Measurements from ENCODE around the gene PPIF. TPM values are rescaled to one million over a fixed set of nuclear protein-coding genes. Genes with fewer than 3 reads are reported as not detected.
A peak's percentile ranks its signal among the peaks of the same experiment; 100 is the strongest.

PPIF gene
- total RNA-seq: 151 TPM
- long read RNA-seq, transcript PPIF-202 (6 exons, 821 nt): minor isoform, 5 of 185 reads
- long read RNA-seq, transcript PPIF-201 (6 exons, 2,190 nt): major isoform, 170 of 185 reads
- long read RNA-seq, partial matches to known transcripts: 6 of 185 reads
- long read RNA-seq, other reads (novel, unspliced or antisense): 4 of 185 reads

DNA sequence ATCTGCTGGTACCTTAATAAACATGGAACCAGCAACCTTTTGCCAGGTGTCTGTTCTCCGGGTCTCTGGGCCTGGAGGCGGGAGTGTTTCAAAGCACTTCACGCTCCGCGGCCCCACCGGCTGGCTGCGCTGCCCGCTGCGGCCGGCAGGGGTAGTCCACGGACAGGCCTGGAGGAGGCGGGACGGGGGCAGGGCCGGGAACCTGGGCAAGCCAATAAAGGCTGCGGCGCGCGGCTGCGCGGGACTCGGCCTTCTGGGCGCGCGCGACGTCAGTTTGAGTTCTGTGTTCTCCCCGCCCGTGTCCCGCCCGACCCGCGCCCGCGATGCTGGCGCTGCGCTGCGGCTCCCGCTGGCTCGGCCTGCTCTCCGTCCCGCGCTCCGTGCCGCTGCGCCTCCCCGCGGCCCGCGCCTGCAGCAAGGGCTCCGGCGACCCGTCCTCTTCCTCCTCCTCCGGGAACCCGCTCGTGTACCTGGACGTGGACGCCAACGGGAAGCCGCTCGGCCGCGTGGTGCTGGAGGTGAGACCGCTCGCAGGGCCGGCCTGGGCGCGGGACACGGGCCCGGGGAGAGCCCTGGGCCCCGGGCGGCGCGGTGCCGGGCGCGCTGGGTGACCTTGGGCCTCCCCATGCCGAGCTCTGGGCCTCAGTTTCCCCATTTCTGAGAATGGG is at the start of gene PPIF:
Gene PPIF, plus strand, starts transcription at position 244 of the 668 bp plus-strand sequence. Its CDS starts 80 bp downstream, at position 324.
- DNase-seq (ENCODE audit: missing footprints) (peak; percentile 98), ATAC-seq (peak; percentile 92)
- intact Hi-C loops (cut with DNase I): no loop called here

DNA sequence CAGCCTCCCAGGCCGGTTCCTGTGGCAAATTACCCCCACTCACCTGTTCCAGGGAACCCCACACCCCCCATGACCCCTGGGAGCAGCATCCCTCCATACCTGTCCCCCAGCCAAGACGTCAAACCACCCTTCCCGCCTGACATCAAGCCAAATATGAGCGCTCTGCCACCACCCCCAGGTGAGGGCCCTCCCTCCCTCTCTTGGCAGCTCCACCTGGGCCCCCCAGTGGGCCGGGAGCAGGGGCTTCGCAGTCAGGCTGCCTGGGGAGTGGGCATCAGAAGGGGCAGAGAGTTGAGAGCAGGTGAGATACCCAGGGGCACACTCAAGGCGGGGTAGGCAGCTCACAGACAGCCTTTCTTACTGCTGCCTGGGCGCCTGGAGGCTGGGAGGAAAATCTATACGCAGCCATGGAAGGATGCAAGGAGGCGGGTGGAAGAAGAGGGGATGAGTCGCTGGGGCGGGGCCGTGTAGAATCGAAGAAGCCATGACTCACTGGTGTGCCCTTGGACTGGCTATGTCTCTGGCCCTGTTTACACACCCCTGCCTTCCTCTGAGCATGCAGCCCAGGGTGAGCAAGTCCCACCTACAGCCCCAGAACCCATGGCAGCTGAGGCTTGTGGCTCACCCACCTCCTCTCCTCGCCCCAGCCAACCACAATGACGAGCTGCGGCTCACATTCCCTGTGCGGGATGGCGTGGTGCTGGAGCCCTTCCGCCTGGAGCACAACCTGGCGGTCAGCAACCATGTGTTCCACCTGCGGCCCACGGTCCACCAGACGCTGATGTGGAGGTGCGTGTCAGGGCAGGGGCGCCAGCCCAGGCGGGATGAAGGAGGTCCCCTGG is 48.6 kb upstream of the PPIF start:
- ATAC-seq (peak; percentile 4), DNase-seq (ENCODE audit: missing footprints) (peak; percentile 72)
- intact Hi-C loops (cut with DNase I): no loop called here

DNA sequence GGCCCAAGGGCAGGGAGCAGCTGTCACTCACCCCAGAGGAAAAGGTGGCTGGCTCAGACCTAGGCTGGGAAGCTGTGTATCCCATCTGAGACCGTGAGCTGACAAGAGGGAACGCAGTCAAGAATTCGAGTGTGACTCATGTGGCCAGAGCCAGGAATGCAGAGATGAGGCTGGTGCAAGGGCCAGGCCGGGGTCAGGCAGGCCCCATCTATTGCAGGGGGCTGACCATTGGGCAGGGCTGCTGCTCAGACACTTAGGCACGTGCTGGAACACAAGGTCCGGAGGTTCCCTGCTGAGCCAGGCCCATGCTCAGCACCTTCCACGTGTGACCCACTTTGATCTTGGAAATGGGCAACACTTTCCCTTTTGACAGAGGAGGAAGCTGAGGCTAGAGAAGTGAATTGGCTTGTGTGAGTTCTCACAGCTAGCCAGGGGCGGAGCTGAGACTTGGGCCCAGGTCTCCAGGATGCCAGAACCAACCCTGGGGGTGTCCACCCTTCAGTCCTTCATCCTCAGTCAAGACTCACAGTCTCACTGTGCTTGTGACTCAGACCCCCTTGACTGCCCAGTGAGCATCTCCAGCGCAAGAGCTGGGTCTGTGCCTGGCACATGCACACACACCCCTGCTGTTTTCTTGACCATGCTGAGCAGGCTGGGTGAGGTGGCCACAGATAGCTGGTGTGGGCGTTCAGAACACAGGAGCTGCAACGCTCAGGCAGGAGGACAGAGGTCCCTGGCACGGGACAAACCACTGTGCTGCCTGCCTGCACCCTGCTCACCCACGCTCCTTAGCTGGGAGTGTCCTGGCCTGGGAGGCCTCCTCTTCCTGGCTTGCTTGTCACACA is 47.6 kb upstream of the PPIF start:
- peak; percentile 51 for ATAC-seq
- DNase-seq (ENCODE audit: missing footprints): peak; percentile 59
- intact Hi-C loops (cut with DNase I): no loop called here

DNA sequence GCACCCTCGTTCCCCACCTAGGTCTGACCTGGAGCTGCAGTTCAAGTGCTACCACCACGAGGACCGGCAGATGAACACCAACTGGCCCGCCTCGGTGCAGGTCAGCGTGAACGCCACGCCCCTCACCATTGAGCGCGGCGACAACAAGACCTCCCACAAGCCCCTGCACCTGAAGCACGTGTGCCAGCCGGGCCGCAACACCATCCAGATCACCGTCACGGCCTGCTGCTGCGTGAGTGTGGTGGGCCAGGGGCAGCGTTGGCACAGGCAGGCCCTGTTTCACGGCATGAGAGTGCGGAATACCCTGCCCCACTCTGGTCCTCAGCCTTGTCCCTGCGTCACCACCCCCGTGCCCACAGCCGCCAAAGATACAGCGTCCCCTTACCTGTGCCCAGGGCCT is 46.6 kb upstream of the PPIF start:
- intact Hi-C loops (cut with DNase I): no loop called here
- ATAC-seq (no peak), DNase-seq (ENCODE audit: missing footprints) (peak; percentile 40)

DNA sequence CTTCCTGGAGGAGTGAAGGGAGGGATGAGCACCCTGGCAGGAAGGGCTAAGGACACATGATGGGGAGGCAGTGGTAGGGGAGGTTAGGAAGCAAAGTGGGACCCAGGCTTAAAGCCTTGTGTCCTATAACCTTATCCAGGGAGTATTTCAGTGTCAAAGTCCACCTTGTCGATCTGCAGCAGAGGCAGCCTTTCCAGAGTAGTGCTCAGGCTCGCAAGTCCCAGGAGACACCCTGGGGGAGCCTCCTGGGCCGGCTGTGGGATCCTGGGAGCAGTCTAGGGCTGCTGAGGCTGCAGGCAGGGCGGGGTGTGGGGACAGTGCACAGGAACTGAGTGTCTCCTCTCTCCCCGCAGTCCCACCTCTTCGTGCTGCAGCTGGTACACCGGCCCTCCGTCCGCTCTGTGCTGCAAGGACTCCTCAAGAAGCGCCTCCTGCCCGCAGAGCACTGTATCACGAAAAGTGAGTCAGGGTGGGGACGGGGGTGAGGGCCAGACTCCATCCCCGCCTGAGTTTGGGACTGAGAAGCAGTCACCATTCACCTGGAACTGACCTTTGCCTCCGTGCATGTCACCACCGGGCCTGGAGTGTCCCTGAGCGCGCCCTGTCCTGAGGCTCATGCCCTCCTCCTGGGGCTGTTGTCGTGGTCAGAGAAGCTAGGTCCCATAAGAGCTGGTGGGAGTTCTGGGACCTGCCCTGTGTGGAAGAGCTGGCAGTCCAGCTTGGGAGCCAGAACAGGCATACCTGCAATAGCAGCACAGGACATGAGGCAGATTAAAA is 45.3 kb upstream of the PPIF start:
- intact Hi-C loops (cut with DNase I): no loop called here
- DNase-seq (ENCODE audit: missing footprints) (no peak), ATAC-seq (no peak)

DNA sequence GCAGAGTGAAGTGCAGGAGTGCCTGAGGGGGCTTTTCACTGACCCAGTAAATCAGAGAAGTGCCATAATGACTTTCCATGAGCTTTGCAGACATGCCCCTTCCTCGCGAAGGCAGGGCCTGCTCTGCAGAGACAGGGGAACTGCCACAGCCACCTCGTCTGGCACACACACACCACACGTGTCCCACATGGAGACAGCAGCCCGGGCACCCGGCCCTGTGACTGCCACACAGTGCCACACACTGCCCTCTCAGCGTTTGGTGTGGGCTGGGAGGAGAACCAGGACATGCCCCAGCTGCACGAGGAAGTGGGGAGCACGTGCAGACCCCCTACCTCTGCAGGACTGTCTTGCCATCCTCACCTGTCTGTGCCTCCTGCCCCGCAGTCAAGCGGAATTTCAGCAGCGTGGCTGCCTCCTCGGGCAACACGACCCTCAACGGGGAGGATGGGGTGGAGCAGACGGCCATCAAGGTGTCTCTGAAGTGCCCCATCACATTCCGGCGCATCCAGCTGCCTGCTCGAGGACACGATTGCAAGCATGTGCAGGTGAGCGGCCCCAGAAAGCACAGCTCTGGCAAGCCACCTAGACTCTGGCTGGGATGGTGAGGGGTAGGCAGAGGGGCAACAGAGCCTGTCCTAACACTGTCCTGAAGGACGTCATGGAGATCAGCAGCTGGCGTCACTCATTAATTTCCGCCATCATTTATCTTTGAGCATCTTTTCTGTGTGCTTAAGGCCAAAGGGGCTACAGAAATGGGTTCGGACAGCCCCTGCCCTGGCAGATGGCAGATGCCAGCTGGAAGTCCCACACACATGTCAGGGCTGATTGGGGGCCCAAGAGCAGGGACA is 43.4 kb upstream of the PPIF start:
- DNase-seq (ENCODE audit: missing footprints): no peak

DNA sequence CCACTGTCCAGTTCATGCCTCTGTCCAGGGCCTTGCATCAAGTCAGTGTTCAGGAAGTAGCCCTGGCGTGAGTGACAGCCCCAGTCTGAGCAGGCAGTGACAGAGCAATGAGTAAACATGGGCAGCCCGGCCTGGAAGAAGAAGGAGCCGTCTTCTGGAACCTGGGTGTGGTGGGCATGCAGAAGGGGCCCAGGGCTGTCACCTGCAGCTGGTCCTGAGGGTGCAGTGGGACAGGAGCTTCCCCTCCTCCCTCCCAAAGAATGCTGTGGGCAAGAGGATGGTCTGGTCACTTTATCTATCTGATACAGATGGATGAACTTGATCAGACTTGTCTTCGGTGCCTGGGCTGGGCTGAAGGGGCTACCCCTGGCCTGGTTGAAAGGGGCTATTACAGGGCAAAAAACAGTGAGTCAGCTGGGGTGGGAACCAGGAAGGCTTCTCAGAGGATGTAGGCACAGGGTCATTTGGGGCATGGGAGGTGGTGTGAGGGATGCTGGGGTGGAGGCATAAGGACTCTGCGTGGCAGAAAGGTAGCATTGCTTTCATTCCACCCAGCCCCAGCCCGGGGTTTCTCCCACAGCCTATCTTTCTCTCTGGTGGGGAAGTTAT is 42.7 kb upstream of the PPIF start:
- DNase-seq (ENCODE audit: missing footprints) (peak; percentile 49), ATAC-seq (no peak)
- intact Hi-C loops (cut with DNase I): no loop called here

More for the DNA sequence above, 43.4 kb upstream of the PPIF start:
- no peak for ATAC-seq
- intact Hi-C loops (cut with DNase I): no loop called here

DNA sequence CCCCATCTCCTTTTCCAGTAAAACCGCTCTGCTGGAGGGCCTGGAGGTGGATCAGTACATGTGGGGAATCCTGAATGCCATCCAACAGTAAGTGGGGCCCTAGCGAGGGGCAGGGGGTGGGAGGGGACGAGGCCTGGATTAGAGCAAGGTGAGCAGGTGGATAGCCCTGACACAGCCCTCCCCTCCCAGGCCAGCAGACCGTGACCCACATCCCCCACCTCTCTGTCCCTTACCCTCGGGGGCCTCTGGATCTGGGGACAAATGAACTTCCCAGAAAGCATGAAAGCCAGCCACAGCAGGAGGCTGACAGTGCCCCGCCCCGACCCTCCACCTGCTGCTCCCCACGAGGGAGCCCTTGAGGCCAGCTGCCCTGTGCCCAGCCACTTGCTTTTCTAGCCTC is 41.8 kb upstream of the PPIF start:
- intact Hi-C loops (cut with DNase I): no loop called here
- ATAC-seq: no peak

DNA sequence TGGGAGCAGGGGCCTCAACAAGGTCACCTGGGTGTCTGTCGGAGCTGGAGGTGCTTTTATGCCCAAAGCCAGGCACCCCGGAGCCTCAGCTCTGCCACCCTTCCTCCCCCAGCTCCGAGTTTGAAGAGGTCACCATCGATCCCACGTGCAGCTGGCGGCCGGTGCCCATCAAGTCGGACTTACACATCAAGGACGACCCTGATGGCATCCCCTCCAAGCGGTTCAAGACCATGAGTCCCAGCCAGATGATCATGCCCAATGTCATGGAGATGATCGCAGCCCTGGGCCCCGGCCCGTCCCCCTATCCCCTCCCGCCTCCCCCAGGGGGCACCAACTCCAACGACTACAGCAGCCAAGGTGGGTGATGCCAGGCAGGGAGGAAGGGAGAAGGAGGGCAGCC is 41.3 kb upstream of the PPIF start:
- ATAC-seq (no peak), DNase-seq (ENCODE audit: missing footprints) (no peak)
- intact Hi-C loops (cut with DNase I): no loop called here

More for the DNA sequence above, 41.8 kb upstream of the PPIF start:
- DNase-seq (ENCODE audit: missing footprints): no peak

DNA sequence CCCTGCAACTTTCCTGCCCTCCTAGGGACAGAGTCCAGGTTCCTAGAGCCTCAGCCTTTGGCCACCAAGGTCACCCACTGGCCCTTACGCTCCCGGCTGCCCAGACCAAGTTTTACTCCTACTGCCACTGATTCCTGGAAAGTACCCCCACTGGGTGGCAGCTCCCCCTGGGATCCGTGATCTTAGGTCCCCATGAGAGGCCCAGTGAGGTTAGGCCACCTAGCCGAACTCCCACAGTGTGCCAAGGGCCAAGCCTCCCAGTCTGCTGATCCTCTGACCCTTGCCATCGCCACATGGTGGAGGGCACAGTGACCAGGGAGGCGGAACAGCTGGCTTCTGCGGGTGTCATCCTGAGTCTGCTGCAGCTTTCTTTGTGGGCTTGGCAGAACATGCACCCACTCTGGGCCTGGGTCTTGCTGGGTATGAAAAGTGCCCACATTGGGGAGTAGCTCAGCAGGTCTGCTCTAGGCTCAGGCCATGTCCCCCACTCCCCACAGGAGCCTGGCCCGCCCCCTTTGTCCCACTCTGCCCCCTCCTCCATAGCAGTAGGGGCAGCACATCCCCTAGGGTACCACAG is 40.5 kb upstream of the PPIF start:
- DNase-seq (ENCODE audit: missing footprints) (no peak), ATAC-seq (no peak)
- intact Hi-C loops (cut with DNase I): no loop called here

DNA sequence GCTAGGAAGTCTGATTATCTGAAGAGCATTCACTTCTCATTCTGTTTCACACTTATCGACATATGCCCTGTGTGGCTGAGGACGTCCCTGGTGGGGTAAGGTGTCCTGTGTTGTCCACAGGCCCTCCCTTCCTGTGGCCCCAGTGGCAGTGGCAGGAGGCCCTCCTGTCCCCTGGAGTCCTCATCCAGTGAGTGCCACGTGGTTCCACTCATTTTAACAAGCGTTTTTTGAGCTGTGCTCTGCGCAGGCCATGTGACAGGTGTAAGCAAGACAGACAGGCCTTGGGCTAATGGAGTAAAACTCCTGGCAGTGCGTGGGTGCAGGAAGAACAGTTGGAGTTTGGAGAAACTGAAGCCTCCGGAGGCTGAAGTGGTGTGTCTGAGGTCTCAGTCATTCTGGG is 39.3 kb upstream of the PPIF start:
- intact Hi-C loops (cut with DNase I): no loop called here

DNA sequence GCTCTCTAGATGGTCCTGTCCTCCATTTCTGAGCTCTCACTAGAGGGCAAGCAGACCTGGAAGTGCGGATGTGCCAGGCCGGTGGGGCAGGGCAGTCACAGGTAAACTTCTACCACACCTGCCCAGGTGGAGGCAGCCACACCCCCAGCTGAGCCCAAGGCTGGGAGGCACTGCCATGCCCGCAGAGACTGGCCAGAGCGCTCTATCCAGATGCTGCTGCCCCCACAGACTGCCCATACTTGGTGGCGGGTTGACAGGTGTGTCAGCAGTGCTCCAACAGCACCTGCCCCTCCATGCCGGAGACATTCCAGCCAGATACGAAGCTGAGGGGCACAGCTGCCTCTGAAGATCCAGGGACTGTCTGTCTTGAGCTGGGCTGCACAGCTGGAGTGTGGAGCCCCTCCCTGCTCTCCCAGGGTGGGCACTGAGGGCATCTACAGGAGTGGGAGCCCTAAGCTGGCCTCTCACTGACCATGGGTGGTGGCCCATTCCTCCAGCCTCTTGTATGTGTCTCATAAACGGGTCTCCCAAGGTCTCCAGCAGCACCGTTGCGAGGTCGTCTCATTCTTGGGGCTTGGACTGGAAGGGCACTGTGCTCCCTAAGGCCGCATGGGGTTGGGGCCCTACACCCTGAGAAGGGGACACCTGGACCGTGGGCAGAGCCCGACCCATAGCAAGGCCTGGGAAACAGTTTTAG is 38.2 kb upstream of the PPIF start:
- intact Hi-C loops (cut with DNase I): no loop called here
- ATAC-seq: no peak
- no peak for DNase-seq (ENCODE audit: missing footprints)

More for the DNA sequence above, 39.3 kb upstream of the PPIF start:
- DNase-seq (ENCODE audit: missing footprints) (no peak), ATAC-seq (no peak)

DNA sequence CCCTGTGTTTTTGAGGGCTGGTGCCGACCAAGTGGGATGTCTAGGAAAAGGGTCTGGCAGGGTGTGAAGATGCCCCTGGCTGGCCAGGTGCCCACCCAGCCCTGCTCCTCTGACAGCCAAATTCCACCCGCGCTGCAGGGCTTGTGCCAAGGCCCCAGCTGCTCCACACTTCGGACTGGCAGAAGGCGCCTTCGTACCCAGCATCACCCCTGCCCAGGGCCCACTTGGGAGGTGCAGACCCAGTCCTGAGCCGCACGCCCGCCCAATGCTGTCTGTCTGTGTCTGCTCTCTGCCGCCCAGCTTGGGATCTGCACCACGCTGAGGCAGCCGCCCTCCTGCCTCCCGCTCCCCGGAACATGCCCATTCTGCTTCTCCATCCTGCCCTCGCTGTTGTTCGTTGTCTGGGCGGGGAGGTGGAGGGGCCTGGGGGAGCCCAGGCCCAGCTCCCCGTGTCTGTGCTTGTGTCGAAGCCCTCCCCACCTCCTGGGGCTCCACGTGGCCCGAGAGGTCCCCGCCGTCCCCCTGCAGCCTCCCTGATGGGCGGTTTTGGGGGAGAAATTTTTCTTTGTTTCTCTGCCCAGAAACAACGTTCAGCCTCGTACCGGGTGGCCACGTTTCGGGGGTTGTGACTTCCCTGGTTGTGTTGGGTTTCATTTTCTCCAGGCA is 36.9 kb upstream of the PPIF start:
- ATAC-seq (no peak), DNase-seq (ENCODE audit: missing footprints) (no peak)
- intact Hi-C loops (cut with DNase I): no loop called here

DNA sequence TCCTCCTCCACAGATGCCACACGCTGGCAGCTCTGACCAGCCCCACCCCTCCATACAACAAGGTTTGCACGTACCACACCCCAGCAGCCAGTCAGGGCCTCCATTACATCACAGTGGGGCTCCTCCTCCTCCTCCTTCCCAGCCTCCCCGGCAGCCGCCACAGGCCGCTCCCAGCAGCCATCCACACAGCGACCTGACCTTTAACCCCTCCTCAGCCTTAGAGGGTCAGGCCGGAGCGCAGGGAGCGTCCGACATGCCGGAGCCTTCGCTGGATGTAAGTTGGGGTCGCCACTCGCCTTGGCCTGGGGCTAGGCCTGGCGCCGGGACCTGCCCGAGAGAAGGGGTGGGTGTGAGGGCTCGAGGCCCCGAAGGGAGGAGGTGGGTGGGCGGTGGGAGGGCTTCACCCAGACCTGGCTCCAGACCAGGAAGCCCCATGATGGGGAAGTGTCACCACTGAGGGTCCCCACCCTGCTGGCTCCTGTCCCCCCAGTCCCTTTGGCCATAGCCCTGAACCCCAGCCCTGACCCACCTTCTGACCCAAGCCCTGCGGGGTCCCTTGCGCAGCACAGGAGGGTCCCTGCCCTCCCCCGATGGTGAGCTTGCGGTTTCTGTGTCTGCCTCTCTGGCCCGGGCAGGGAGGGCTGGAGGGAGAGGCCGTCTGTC is 36.2 kb upstream of the PPIF start:
- DNase-seq (ENCODE audit: missing footprints): no peak
- no peak for ATAC-seq
- intact Hi-C loops (cut with DNase I): no loop called here

All from Right ventricle myocardium inferior (tissue), 1 donor.